NCI-H2107 treated with DMSO at 0.1 percent for 48 hours (cell line): ENCODE data around the gene HSH2D.
"Not testable (repeated sequence)": the region's sequence is repeated elsewhere in the genome, so short reads cannot be mapped to it uniquely, and the experiment has no call there.

Source experiments
- DNase-seq: peaks from one replicate; lab custom pipeline; 2025; ENCODE audit not compliant: unreplicated experiment; lab: John Stamatoyannopoulos, UW

Gene HSH2D

GRCh38 chr19:16119075-16119857, 24.2 kb upstream of the HSH2D start:
- not testable (repeated sequence) for DNase-seq

DNA sequence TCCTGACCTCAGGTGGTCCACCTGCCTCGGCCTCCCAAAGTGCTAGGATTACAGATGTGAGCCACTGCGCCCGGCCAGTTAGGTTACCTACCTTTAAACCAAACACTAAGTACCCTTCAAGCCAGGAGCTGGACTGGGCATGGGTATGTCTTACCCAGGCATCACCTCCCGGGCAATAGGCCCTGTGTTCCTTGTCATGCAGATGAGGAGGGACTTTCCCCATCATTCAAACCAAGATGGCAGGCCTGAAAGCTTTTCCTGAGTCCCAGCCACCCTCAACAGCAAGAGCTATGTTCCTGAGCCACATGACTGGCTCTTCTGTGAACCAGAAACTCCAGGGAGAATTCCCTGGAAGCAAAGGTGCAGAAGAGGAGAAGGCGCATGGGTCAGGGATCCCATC, 22.3 kb upstream of the HSH2D start:
- DNase-seq = no peak

DNA sequence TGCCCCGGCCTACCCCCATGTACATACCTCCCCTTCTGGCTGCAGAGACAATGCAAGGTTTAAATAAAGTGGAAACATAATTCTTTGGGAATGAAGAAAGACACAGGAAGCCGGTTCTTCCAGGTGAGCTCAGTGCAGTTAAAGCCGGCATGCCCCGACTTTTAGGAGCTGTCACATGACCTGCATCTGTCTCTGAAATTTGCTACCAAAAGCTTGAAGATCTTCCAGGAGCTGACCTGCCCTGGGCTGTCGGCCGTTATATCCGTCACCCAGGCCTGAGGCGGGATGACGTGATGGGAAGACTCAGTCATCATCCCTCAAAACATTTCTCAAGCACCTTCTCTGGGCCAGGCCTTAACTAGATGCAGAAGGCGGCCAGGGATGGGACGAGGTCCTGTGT, 21.5 kb upstream of the HSH2D start:
- DNase-seq = no peak

DNA sequence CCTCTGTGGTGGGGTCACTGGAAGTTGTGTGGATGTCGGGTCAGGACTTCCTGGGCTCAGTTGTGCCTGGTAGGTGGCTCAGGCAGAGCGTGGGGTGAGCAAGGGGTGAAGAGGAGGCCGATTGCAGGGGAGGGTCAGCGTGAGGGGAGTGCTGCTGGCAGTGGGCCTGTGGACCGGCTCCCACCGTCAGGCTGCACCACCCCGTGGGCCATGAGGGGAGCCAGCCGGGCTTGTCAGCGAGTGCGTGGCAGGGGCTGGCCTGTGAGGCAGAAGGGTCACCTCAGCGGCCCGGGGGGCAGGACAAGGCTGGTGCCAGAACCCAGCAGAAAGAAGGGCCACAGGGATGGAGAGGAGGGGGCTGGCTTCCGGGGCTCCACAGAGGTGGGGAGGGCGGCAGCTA, 18.5 kb upstream of the HSH2D start:
- DNase-seq = no peak

DNA sequence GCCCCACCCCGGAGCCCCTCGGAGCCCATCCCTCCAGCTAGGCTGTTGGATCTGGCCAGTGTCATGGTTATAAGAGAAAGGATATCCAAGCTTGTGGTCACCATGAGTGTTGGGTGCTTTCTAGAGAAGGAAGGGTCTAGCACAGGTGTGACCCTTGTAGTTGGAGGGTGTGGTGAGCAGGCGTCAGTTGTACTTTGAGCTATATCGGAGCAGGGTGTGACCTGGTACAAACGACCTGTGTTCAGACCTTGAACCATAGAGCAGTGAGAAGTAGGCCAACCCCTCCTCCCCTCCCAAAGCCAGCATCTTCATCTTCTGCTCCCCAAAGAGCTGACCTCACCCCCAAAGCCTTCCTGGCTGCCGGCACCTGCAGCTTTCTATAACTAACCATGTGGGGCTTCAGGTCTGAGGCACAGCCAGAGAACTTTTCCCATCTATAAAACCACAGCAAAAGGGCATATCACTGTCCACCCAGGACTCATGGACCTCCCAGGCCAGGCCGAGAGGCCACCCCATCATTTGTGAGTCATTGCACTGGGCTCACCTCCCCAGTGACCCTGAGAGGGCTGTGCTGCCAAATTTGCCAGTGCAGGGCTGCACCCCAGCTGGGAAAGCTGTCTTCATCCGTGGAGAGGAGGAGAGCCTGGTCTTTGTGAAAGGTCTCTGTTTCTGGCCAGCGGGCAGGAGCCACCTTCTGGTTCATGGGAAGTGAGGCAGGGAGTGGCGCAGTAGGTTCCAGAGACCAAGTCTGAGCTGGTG, 17.6 kb upstream of the HSH2D start:
- DNase-seq = no peak

- no peak for DNase-seq
Observed at GRCh38 chr19:16127080-16127479, 16.4 kb upstream of the HSH2D start.

- DNase-seq = no peak
Observed at GRCh38 chr19:16127776-16128371, 15.6 kb upstream of the HSH2D start.

GRCh38 chr19:16131648-16132047, 11.8 kb upstream of the HSH2D start:
- DNase-seq = no peak

DNA sequence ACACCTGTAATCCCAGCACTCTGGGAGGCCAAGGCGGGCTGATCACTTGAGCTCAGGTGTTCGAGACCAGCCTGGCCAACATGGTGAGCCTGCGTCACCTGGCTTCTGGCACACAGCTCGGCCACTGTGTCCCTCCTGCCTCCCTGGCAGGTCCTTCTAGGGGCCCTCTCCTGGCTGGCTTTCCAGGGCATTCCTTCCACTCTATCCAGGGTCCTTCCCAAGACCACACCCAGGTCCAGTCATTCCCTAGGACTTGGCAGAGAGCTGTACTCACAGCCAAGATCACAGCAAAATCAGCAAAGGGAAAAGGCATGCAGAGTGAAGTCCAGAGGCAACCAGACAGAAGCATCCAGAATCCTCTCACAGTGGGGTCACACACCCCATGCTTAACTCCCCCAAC, 9.7 kb upstream of the HSH2D start:
- DNase-seq = no peak

DNA sequence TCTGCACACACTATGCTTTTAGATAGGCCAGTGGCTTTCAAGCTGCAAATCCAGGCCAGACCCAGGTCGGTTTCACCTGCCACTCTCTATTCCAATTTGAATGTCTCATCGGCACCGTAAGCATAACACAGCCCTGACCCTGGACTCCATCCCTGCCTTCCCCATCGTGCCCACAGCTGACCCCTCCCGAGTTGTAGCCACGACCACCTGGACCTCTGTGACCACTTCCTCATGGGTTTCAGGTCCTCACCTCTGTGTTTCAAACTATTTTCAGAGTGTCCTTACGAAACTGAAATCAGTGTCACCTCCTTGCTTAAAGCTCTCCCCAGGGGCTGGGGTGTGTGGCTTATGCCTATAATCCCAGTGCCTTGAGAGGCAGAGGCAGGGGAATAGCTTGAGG, 9.0 kb upstream of the HSH2D start:
- no peak for DNase-seq

- no peak for DNase-seq
Observed at GRCh38 chr19:16135430-16136127, 7.9 kb upstream of the HSH2D start.

GRCh38 chr19:16136185-16136999, 7.1 kb upstream of the HSH2D start:
- no peak for DNase-seq

DNA sequence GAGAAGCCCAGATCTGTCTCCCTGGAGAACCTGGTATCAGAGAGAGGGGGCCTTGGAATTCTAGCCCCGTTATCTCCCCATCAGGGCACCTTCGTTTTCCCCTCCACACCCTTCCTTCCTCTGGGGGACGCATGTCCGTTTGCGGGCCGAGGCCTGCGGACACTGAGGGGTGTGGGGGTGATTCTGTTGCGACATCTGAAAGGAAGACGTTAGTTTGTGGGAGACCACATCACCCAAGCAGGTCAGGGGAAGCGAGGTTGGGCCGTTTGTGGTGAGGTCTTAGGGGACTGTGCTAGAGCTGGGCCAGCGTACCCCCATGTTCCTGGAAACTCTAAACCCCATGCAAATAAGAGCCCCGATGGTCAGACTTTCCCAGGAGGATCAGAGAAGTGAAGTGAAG, 3.7 kb upstream of the HSH2D start:
- DNase-seq = no peak

DNA sequence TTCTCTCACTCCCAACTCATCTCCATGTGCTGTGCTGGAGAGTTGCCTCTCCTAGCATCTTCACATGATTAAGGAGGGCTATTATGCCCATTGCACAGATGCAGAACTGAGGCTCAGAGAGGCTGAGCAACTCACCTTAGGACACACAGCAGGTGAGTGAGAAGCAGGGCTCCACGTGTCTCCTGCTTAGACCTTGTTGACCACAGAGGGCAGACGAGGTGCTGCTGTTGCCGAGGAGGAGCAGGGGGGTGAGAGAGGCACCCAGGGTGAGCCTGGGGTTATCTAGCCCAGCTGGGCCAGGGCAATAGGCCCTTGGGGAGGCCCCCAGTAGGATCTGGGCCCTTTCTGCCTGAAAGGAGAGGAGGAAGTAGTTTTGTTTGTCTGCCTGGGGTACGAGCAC, 2.4 kb upstream of the HSH2D start:
- no peak for DNase-seq

GRCh38 chr19:16142032-16142580, 1.4 kb upstream of the HSH2D start:
- DNase-seq = no peak

DNA sequence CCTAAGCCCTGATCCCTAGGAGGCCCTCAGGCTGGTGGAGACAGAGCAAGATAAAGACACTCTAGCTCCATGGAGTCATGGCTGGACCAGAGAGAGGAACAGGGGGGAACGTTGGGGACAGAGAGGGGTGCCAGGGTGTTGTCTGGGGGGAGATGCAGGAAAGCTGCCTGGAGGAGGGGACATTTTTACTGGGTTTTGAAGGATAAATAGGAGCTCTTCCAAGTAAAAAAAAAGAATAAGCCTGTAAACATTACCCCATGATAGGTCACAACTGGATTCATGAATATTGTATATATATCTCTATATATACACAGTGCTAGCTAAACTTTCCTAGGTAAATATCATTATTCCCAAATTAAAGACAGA, 714 bp downstream of the HSH2D start:
- no peak for DNase-seq

- DNase-seq = no peak
Observed at GRCh38 chr19:16146112-16146511, 2.6 kb downstream of the HSH2D start.

DNA sequence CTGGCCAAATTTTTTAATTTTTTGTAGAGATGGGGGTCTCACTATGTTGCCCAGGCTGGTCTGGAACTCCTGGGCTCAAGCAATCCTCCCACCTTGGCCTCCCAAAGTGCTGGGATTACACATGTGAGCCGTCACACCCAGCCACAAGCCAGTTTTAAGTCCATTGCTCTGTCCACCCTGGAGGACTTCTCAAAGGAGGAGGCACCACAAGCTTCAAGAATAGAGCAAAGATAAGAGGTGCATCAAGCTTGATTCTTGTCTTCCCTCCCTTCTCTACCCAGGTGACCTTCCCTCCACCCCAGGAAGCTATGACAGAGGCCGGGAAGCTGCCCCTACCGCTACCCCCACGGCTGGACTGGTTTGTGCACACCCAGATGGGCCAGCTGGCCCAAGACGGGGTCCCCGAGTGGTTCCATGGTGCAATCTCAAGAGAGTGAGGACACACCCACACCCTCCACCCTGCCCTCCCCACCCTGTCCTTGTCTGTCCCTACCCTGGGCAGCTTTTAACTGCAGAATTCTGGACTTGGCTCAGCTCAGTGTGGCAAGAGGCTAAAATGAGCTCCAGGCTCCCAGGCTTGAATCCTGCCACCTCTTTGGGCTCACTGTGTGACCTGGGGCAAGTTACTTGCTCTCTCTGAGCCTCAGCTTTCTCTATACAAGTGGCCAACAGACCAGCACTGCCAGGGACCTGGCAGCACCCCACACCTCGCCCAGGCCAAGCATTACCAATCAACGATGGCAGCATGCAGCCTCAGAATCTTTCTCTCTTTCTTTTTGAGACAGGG, 5.2 kb downstream of the HSH2D start:
- DNase-seq = no peak

- no peak for DNase-seq
Observed at GRCh38 chr19:16153582-16154336, 10.3 kb downstream of the HSH2D start.
